ENCODE data around the gene DUSP15. TPM values are rescaled to one million over a fixed set of nuclear protein-coding genes. Genes with fewer than 3 reads are reported as not detected.
"Not testable (repeated sequence)": the region's sequence is repeated elsewhere in the genome, so short reads cannot be mapped to it uniquely, and the experiment has no call there.

DUSP15 gene
- total and polyA plus RNA-seq, 7 experiments from 2014 or later: not detected

DNA sequence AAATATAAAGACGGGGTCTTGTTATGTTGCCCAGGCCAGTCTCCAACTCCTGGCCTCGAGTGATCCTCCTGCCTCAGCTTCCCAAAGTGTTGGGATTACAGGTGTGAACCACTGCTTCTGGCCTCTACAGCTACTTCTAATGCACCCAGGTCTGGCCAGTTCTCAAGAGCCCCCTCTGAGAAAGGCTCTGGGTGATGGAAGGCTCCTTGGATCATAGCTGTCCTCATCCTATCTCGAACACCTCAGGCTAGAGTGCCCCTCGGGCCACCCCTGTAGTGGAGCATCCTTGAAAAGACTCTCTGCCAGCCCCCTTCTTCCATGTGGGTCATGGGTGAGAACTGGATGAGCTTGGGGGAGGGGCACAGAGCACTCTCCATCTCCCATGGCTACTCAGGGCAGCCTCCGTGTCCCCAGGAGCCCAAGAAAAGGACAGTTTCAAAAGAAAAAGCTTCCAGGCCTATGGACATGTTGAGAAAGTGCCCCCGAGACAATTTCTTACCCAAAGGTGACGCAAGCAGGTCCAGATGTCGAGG, 51.9 kb downstream of the DUSP15 start:
- Histone ChIP-seq H3K4me1 (ENCODE audit: control insufficient read depth in 2 of 2, insufficient read depth in 2 of 2, low read length in 2 of 2) (peaks cover 0 to 4% of the 10 kb centered on the region in 2 donors), H3K9me3 (ENCODE audit: control insufficient read depth in 2 of 3, low read length in 3 of 3) (no peaks in the 10 kb centered on the region), H3K27me3 (ENCODE audit: control insufficient read depth in 2 of 2, insufficient read depth in 2 of 2, low read length in 2 of 2) (no peaks in the 10 kb centered on the region), H3K36me3 (ENCODE audit: control insufficient read depth in 2 of 3, insufficient read depth in 3 of 3, low read length in 3 of 3) (no peaks in the 10 kb centered on the region), H3K4me3 (ENCODE audit: low read length) (no peak overlapping the region), H3K27ac (ENCODE audit: low read depth, low read length) (no peak overlapping the region)
- Mint-ChIP-seq H3K36me3 (no peaks in the 10 kb centered on the region), H3K27me3 (peaks cover 0 to 4% (median 0%) of the 10 kb centered on the region in 5 donors), H3K9me3 (no peaks in the 10 kb centered on the region), H3K4me1 (peaks cover 0 to 7% (median 0%) of the 10 kb centered on the region in 7 donors), H3K27ac (no peak overlapping the region), H3K4me3 (no peak overlapping the region)
- DNase-seq (no peak), ATAC-seq (no peak)
- ChIA-PET CTCF (no interaction called here), POLR2A (no interaction called here)
- intact Hi-C loops (cut with micrococcal nuclease): no loop called here

DNA sequence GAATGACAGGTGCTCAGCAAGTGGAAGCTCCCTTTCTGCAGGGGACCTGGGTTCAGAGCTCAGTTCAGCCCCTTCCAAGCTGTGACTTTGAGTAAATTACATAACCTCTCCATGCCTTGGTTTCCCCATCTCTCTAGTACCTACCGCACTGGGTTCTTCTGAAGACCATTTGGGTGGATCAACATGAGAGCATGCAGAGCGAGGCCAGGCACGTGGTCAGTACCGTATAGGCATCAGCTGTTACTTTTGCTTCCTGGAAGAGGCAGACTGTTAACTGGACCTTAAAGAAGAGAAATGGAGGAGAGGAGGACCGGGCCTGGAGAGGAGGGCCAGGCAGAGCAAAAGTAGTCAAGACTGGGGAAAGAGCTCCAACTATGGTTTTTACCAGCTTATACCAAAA, 52.9 kb downstream of the DUSP15 start:
- peaks cover 0 to 4% (median 0%) of the 10 kb centered on the region in 7 donors for H3K4me1 Mint-ChIP-seq
- Histone ChIP-seq H3K27ac (ENCODE audit: low read depth, low read length) (no peak overlapping the region), H3K36me3 (ENCODE audit: control insufficient read depth in 2 of 3, insufficient read depth in 3 of 3, low read length in 3 of 3) (no peaks in the 10 kb centered on the region), H3K27me3 (ENCODE audit: control insufficient read depth in 2 of 2, insufficient read depth in 2 of 2, low read length in 2 of 2) (no peaks in the 10 kb centered on the region), H3K4me1 (ENCODE audit: control insufficient read depth in 2 of 2, insufficient read depth in 2 of 2, low read length in 2 of 2) (no peaks in the 10 kb centered on the region), H3K4me3 (ENCODE audit: low read length) (no peak overlapping the region), H3K9me3 (ENCODE audit: control insufficient read depth in 2 of 3, low read length in 3 of 3) (no peaks in the 10 kb centered on the region)
- ChIA-PET CTCF (interaction anchor here (1.1 kb wide), 1 partner anchor 35 kb away, joined by 3 read pairs; no protein-coding TSS in a partner anchor), POLR2A (no interaction called here)
- H3K27me3 Mint-ChIP-seq: peaks cover 0 to 4% (median 0%) of the 10 kb centered on the region in 5 donors
- no peak overlapping the region for H3K4me3 Mint-ChIP-seq
- no peaks in the 10 kb centered on the region for H3K36me3 Mint-ChIP-seq
- DNase-seq (no peak), ATAC-seq (no peak)
- no peak overlapping the region for H3K27ac Mint-ChIP-seq
- intact Hi-C loops (cut with micrococcal nuclease): no loop called here
- no peaks in the 10 kb centered on the region for H3K9me3 Mint-ChIP-seq

- no peaks in the 10 kb centered on the region for H3K36me3 ChIP-seq (ENCODE audit: control insufficient read depth in 2 of 3, insufficient read depth in 3 of 3, low read length in 3 of 3)
- H3K36me3 Mint-ChIP-seq: no peaks in the 10 kb centered on the region
- peaks cover 0 to 2% (median 0%) of the 10 kb centered on the region in 5 donors for H3K27me3 Mint-ChIP-seq
- H3K4me1 ChIP-seq (ENCODE audit: control insufficient read depth in 2 of 2, insufficient read depth in 2 of 2, low read length in 2 of 2): no peaks in the 10 kb centered on the region
- ATAC-seq (no peak), DNase-seq (no peak)
- no peaks in the 10 kb centered on the region for H3K9me3 ChIP-seq (ENCODE audit: control insufficient read depth in 2 of 3, low read length in 3 of 3)
- CTCF ChIA-PET: no interaction called here
- no peak overlapping the region for H3K27ac ChIP-seq (ENCODE audit: low read depth, low read length)
- H3K4me3 Mint-ChIP-seq: no peak overlapping the region
- H3K4me1 Mint-ChIP-seq: no peaks in the 10 kb centered on the region
- POLR2A ChIA-PET: no interaction called here
- H3K27ac Mint-ChIP-seq: no peak overlapping the region
- H3K27me3 ChIP-seq (ENCODE audit: control insufficient read depth in 2 of 2, insufficient read depth in 2 of 2, low read length in 2 of 2): no peaks in the 10 kb centered on the region
- no peak overlapping the region for H3K4me3 ChIP-seq (ENCODE audit: low read length)
- no peaks in the 10 kb centered on the region for H3K9me3 Mint-ChIP-seq
- intact Hi-C loops (cut with micrococcal nuclease): no loop called here
Observed at GRCh38 chr20:31816221-31816620, 54.1 kb downstream of the DUSP15 start.

- ChIA-PET POLR2A (interaction anchor here (0.6 kb wide), 1 partner anchor 104 kb away, joined by 3 read pairs; no protein-coding TSS in a partner anchor), CTCF (no interaction called here)
- Mint-ChIP-seq H3K4me3 (no peak overlapping the region), H3K9me3 (no peaks in the 10 kb centered on the region), H3K27me3 (no peaks in the 10 kb centered on the region), H3K4me1 (no peaks in the 10 kb centered on the region), H3K36me3 (no peaks in the 10 kb centered on the region), H3K27ac (no peak overlapping the region)
- Histone ChIP-seq H3K4me1 (ENCODE audit: control insufficient read depth in 2 of 2, insufficient read depth in 2 of 2, low read length in 2 of 2) (no peaks in the 10 kb centered on the region), H3K9me3 (ENCODE audit: control insufficient read depth in 2 of 3, low read length in 3 of 3) (no peaks in the 10 kb centered on the region), H3K27ac (ENCODE audit: low read depth, low read length) (no peak overlapping the region), H3K4me3 (ENCODE audit: low read length) (no peak overlapping the region), H3K36me3 (ENCODE audit: control insufficient read depth in 2 of 3, insufficient read depth in 3 of 3, low read length in 3 of 3) (no peaks in the 10 kb centered on the region), H3K27me3 (ENCODE audit: control insufficient read depth in 2 of 2, insufficient read depth in 2 of 2, low read length in 2 of 2) (no peaks in the 10 kb centered on the region)
- ATAC-seq (no peak), DNase-seq (no peak)
- intact Hi-C loops (cut with micrococcal nuclease): no loop called here
Observed at GRCh38 chr20:31815408-31816188, 54.7 kb downstream of the DUSP15 start.

- H3K9me3 ChIP-seq (ENCODE audit: control insufficient read depth in 2 of 3, low read length in 3 of 3); DNase-seq; H3K36me3 Mint-ChIP-seq; H3K4me1 Mint-ChIP-seq; H3K4me3 ChIP-seq (ENCODE audit: low read length); H3K4me1 ChIP-seq (ENCODE audit: control insufficient read depth in 2 of 2, insufficient read depth in 2 of 2, low read length in 2 of 2); H3K36me3 ChIP-seq (ENCODE audit: control insufficient read depth in 2 of 3, insufficient read depth in 3 of 3, low read length in 3 of 3); H3K4me3 Mint-ChIP-seq; H3K27ac Mint-ChIP-seq; H3K9me3 Mint-ChIP-seq; POLR2A ChIA-PET; H3K27me3 ChIP-seq (ENCODE audit: control insufficient read depth in 2 of 2, insufficient read depth in 2 of 2, low read length in 2 of 2); intact Hi-C loops (cut with micrococcal nuclease); CTCF ChIA-PET; H3K27ac ChIP-seq (ENCODE audit: low read depth, low read length); H3K27me3 Mint-ChIP-seq; ATAC-seq: not testable (repeated sequence)
Observed at GRCh38 chr20:31814142-31814541, 56.2 kb downstream of the DUSP15 start.

DNA sequence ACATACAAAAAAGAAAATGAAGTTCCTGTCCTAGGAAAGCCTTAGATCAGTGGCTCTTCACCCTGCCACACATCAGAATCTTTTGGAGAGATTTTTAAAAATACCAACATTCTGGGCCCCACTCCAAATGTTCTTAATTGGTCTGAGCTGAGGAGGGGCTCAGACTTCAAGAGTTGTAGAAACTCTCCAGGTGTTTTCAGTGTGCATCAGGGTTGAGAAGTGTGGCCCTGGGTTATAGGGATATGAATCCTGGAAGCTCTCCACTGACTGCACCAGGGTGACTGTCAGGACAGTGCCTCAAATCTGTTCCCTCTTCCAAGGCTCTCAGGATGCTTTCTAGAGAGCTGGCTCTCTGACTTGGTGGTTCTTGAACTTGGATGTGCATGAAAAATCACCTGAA, 56.7 kb downstream of the DUSP15 start:
- intact Hi-C loops (cut with micrococcal nuclease): no loop called here
- ATAC-seq (no peak), DNase-seq (no peak)
- Mint-ChIP-seq H3K4me3 (no peak overlapping the region), H3K36me3 (no peaks in the 10 kb centered on the region), H3K27ac (no peak overlapping the region), H3K9me3 (no peaks in the 10 kb centered on the region), H3K27me3 (no peaks in the 10 kb centered on the region), H3K4me1 (no peaks in the 10 kb centered on the region)
- Histone ChIP-seq H3K9me3 (ENCODE audit: control insufficient read depth in 2 of 3, low read length in 3 of 3) (no peaks in the 10 kb centered on the region), H3K4me1 (ENCODE audit: control insufficient read depth in 2 of 2, insufficient read depth in 2 of 2, low read length in 2 of 2) (no peaks in the 10 kb centered on the region), H3K4me3 (ENCODE audit: low read length) (no peak overlapping the region), H3K27ac (ENCODE audit: low read depth, low read length) (no peak overlapping the region), H3K36me3 (ENCODE audit: control insufficient read depth in 2 of 3, insufficient read depth in 3 of 3, low read length in 3 of 3) (no peaks in the 10 kb centered on the region), H3K27me3 (ENCODE audit: control insufficient read depth in 2 of 2, insufficient read depth in 2 of 2, low read length in 2 of 2) (no peaks in the 10 kb centered on the region)
- ChIA-PET CTCF (no interaction called here), POLR2A (no interaction called here)
